HG03064 (cell line): ENCODE measurements around the gene ECEL1.
"Not testable (repeated sequence)": the region's sequence is repeated elsewhere in the genome, so short reads cannot be mapped to it uniquely, and the experiment has no call there.

Experiments
- ATAC-seq: cut with Tn5 transposase; IDR thresholded peaks from one replicate; pipeline ENCODE4 v1.9.1; 2021; ENCODE audit warnings: low read depth; ENCODE audit not compliant: unreplicated experiment

ECEL1 gene

DNA sequence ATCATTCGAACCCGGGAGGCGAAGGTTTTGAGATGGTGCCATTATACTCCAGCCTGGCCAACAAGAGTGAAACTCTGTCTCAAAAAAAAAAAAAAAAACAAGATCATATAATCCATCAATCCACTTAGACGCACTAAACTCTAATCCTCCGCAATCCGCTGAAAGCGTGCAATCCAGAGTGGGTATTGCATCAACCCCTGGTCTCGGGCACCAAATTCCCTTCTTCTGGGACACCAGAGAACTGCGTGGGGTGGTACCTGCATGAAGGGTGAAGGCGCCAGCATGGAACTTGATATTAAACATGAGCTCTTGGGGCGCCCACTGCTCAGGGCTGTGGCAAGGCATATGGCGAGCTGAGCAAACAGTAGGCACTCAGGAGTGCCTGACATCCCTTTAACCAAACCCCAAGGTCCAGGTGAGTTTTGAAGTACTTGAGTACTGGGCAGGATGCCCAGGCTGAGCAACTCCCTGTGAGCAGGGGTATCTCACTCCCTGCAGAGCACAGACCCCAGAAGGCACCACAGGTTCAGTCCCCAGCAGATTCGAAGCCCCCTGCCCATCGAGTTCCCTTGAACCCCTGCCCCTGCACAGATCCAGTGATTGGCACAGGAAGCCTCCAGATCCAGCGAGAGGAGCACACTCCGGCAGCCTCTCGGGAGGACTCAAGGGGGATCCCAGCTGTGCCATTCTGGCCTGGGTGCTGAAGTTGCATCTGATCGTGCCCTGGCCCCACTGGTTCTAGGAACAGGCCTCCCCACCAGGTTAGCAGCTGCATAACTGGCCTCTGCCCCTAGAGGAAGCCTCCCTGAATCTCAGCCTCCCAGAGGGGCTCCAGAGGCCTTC is 23.7 kb downstream of the ECEL1 start:
- no peak for ATAC-seq

GRCh38 chr2:232460171-232460570 is 27.5 kb downstream of the ECEL1 start:
- ATAC-seq, result no peak

- ATAC-seq, result no peak
Observed at GRCh38 chr2:232459419-232460035, 28.1 kb downstream of the ECEL1 start.

DNA sequence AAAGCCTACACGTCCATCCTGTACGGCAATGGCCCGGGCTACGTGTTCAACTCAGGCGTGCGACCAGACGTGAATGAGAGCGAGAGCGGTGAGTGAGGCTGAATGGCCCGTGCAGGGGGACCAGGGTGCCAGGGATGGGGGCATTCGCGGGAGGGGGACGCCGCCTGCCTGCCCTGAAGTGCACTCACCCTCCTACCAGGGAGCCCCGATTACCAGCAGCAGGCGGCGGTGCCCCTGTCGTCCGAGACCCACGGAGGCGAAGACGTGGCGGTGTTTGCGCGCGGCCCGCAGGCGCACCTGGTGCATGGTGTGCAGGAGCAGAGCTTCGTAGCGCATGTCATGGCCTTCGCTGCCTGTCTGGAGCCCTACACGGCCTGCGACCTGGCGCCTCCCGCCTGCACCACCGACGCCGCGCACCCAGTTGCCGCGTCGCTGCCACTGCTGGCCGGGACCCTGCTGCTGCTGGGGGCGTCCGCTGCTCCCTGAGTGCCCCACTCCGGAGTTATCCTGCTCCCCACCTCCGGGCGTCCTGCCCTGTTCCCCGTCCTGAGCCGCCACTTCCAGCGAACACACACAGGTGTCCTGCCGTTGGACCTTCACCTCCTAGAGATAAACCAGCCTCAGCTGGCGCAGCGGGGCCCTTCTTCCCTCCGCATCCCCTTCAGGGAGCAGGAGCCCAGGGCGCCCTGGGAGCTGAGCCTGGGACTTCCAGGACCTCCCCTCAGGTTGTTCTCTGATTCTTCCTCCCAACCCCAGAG is 28.8 kb downstream of the ECEL1 start:
- no peak for ATAC-seq

GRCh38 chr2:232458051-232458660 is 29.5 kb downstream of the ECEL1 start:
- ATAC-seq, result no peak

- no peak for ATAC-seq
Observed at GRCh38 chr2:232457121-232458011, 30.3 kb downstream of the ECEL1 start.

DNA sequence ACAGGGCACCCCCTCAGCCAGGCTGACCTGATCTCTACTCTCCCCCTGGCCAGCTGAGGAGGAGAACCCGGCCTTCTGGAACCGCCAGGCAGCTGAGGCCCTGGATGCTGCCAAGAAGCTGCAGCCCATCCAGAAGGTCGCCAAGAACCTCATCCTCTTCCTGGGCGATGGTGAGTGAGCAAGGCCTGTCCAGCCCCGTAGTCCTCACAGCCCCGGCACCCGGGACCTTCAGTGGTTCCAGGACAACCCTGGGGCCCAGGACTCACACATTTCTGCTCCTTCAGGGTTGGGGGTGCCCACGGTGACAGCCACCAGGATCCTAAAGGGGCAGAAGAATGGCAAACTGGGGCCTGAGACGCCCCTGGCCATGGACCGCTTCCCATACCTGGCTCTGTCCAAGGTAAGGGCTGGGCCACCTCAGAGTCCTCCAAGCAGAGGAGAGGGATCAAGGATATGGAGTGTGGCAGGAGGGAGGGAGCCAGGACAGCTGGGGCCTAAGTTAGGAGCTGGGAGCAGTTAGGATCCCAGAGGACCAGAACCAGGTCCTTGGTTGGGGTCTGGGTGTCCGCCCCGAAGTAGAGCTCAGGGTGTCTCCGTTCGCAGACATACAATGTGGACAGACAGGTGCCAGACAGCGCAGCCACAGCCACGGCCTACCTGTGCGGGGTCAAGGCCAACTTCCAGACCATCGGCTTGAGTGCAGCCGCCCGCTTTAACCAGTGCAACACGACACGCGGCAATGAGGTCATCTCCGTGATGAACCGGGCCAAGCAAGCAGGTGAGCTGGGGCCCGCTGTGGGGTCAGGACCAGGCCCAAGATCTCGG is 31.1 kb downstream of the ECEL1 start:
- ATAC-seq, result no peak

DNA sequence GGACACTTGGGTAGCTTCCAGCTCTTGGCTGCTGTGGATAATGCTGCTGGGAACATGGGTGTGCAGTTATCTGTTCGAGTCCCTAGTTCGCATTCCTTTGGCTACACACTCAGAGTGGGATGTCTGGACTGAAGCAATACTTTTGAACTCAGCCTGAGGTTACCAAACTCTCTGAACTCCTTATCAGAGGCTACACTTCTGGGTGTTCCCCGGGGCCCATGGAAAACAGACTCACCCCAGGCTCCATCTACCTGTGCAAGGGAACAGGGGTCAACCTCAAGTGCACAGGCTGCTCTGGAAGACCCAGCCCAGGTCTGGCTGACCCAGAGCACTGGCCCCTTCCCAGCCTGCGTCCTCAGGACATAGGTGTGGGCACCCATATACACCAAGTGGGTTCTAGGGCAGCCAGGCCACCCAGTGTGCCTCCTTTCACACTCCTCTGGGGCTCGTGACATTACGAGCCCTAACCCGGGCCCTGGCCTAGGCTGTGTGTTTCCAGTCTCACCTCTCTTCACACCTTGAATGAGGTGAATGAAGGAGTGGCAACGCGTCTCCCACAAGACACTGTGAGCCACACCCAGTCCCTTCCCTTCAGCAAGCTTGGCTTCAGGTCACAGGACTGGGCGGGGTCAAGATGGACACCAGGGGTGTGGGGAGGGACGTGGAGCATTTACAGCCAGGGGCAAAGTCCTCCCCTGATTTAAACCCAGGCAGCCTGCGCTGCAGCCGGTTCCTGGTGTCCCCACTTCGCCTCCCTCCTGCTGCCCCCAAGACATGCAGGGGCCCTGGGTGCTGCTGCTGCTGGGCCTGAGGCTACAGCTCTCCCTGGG is 32.0 kb downstream of the ECEL1 start, which contains the start of gene ALPI:
Gene ALPI, plus strand, starts transcription at position 728 of the 830 bp plus-strand sequence. Its CDS starts 47 bp downstream, at position 775.
- ATAC-seq, result no peak

DNA sequence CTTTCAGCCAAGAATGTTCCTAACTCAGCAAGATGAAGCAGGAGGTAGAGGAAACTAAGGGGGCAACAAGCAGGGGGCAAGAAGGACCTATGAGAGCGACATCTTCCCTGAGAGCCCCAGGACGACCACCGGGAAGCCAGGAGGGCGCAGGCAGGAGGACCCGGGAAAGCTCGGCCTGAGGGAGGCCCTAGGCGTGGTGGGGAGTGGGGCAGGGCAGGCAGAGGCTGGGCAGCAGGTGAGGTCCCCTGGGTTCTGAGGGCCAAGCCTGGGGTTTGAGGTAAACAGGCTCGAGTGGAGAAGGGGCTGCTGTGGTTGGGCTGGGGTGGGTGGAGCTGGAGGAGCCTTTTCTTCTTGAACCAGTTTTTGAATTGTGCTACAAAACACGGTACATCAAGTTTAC is 33.0 kb downstream of the ECEL1 start:
- ATAC-seq, result no peak

DNA sequence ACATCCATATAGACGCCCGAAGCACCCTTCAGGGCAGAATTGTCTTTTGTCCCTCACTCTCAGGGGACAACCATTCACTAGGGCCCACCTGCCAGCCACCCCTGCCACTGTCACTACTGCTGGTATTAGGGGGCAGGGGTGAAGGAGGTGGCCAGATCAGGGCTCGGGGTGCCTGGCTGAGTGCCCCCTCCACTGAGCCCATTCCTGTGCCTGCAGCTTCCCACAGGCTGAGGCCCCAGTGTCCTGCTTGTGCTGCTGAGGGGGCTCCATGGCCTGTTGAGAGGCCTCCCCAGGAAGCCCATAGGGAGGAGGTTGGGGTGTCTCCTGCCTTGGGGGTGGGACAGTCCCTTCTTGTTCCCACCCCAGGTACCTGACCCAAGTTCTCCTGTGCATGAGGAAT is 36.0 kb downstream of the ECEL1 start:
- ATAC-seq, result not testable (repeated sequence)

GRCh38 chr2:232449964-232450363 is 37.7 kb downstream of the ECEL1 start:
- no peak for ATAC-seq

GRCh38 chr2:232448304-232448690 is 39.3 kb downstream of the ECEL1 start:
- no peak for ATAC-seq

GRCh38 chr2:232447638-232448303 is 39.9 kb downstream of the ECEL1 start:
- no peak for ATAC-seq

DNA sequence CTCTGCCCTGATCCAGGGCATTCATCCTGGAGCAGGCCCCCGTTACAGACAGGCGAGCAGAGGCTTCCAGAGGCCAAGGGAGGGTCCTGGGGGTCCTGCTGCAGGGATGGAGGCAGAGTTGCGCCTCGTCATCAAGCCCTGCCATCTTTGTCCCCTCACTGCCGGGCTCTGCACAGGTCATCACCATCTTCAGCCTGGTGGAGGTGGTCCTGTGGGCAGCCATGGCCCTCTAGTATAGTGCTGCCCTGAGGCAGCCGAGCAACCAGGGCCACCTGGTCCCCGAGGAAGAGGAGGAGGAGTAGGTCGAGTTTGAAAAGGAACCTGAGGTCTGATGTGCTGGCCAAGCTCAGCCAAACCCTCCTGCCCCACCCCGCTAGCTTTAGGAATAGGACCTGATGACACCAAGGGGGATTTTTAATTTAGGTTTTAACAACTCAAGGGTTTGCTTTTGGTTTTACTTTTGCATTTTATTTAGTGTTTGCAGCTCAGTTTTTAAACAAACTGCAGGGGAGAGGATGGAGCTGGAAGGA is 40.5 kb downstream of the ECEL1 start:
- no peak for ATAC-seq

- ATAC-seq, result not testable (repeated sequence)
Observed at GRCh38 chr2:232446266-232446777, 41.3 kb downstream of the ECEL1 start.

GRCh38 chr2:232445149-232445885 is 42.3 kb downstream of the ECEL1 start:
- ATAC-seq, result not testable (repeated sequence)
